IMR-90 (cell line): ENCODE data around the gene TOX3.

Experiments
- BHLHE40 ChIP-seq: fragments of 150-350 bp; IDR thresholded peaks from 2 replicates; pipeline ENCODE4 v1.6.1; 2016; ENCODE audit warnings: mild to moderate bottlenecking, low read depth, low read length
- CEBPB ChIP-seq: IDR thresholded peaks from 2 replicates; pipeline ENCODE4 v1.6.1; 2012; ENCODE audit warnings: low read depth, low read length, improper control_type of control experiment
- CHD1 ChIP-seq: IDR thresholded peaks from 2 replicates; pipeline ENCODE4 v1.6.1; 2012; ENCODE audit warnings: low read depth, low read length, improper control_type of control experiment
- MAFK ChIP-seq: IDR thresholded peaks from 2 replicates; pipeline ENCODE4 v1.6.1; 2012; ENCODE audit warnings: low read depth, low read length, improper control_type of control experiment
- MAZ ChIP-seq: IDR thresholded peaks from 2 replicates; pipeline ENCODE4 v1.6.1; 2012; ENCODE audit warnings: low read depth, mild to moderate bottlenecking, low read length, improper control_type of control experiment, moderate library complexity, borderline replicate concordance
- MXI1 ChIP-seq: IDR thresholded peaks from 2 replicates; pipeline ENCODE4 v1.6.1; 2012; ENCODE audit warnings: low read depth, mild to moderate bottlenecking, low read length, moderate library complexity, borderline replicate concordance
- NFE2L2 ChIP-seq: fragments of 150-350 bp; IDR thresholded peaks from 2 replicates; pipeline ENCODE4 v1.6.1; 2016; ENCODE audit warnings: low read depth, mild to moderate bottlenecking, low read length
- POLR2A ChIP-seq: IDR thresholded peaks from 2 replicates; pipeline ENCODE4 v1.6.1; 2012; ENCODE audit warnings: mild to moderate bottlenecking, low read depth, low read length
- RAD21 ChIP-seq: IDR thresholded peaks from 2 replicates; pipeline ENCODE4 v1.6.1; 2012; ENCODE audit warnings: low read length, improper control_type of control experiment
- RFX5 ChIP-seq: IDR thresholded peaks from 2 replicates; pipeline ENCODE4 v1.8.0; 2012; ENCODE audit warnings: low read depth, mild to moderate bottlenecking, low read length, moderate library complexity
- SMC3 ChIP-seq: fragments of 150-350 bp; IDR thresholded peaks from 2 replicates; pipeline ENCODE4 v1.6.1; 2016; ENCODE audit warnings: low read depth, mild to moderate bottlenecking, antibody characterized with exemption, low read length, moderate library complexity
- TF ChIP-seq, protein P1 (sequence below): conservative IDR thresholded peaks from 2 replicates; pipeline ENCODE4 v1.5.1; 2012; ENCODE audit warnings: mild to moderate bottlenecking, low read depth, low read length, improper control_type of control experiment
- TF ChIP-seq, protein P2 (sequence below): fragments of 150-350 bp; IDR thresholded peaks from 2 replicates; pipeline ENCODE4 v1.6.1; 2017; ENCODE audit warnings: mild to moderate bottlenecking, antibody characterized with exemption, low read length, low read depth

DNA sequence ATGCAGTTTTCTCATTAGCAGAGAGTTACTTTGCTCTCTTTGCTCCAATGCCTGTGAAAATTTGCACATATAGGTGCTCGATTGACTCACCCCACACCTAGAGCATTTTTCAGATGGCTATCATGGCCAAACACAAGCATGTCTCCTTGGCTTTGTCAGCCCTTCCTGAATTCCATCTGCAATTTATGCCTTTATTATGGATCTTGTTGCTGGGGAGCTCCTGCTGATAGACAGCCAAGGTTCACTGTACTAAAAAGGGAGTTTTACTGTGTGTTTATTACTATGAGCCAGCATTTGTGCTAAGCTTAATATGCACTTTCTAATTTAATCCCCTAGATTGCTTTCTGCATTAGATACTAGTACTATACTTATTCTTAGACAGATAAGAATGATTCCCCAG, 93.3 kb downstream of the TOX3 start:
- TF ChIP-seq, protein P1, sequence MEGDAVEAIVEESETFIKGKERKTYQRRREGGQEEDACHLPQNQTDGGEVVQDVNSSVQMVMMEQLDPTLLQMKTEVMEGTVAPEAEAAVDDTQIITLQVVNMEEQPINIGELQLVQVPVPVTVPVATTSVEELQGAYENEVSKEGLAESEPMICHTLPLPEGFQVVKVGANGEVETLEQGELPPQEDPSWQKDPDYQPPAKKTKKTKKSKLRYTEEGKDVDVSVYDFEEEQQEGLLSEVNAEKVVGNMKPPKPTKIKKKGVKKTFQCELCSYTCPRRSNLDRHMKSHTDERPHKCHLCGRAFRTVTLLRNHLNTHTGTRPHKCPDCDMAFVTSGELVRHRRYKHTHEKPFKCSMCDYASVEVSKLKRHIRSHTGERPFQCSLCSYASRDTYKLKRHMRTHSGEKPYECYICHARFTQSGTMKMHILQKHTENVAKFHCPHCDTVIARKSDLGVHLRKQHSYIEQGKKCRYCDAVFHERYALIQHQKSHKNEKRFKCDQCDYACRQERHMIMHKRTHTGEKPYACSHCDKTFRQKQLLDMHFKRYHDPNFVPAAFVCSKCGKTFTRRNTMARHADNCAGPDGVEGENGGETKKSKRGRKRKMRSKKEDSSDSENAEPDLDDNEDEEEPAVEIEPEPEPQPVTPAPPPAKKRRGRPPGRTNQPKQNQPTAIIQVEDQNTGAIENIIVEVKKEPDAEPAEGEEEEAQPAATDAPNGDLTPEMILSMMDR = no peak
- no peak for TF ChIP-seq RAD21
- TF ChIP-seq CEBPB = no peak
- TF ChIP-seq, protein P2, sequence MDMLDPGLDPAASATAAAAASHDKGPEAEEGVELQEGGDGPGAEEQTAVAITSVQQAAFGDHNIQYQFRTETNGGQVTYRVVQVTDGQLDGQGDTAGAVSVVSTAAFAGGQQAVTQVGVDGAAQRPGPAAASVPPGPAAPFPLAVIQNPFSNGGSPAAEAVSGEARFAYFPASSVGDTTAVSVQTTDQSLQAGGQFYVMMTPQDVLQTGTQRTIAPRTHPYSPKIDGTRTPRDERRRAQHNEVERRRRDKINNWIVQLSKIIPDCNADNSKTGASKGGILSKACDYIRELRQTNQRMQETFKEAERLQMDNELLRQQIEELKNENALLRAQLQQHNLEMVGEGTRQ = no peak
- no peak for TF ChIP-seq MAZ
- TF ChIP-seq CHD1 = no peak
- no peak for TF ChIP-seq POLR2A
- no peak for TF ChIP-seq MAFK
- no peak for TF ChIP-seq RFX5
- TF ChIP-seq SMC3 = no peak
- TF ChIP-seq MXI1 = no peak
- no peak for TF ChIP-seq NFE2L2
- TF ChIP-seq BHLHE40 = no peak
